Measurements from ENCODE around the gene SPEF2.

The SPEF2 gene

DNA sequence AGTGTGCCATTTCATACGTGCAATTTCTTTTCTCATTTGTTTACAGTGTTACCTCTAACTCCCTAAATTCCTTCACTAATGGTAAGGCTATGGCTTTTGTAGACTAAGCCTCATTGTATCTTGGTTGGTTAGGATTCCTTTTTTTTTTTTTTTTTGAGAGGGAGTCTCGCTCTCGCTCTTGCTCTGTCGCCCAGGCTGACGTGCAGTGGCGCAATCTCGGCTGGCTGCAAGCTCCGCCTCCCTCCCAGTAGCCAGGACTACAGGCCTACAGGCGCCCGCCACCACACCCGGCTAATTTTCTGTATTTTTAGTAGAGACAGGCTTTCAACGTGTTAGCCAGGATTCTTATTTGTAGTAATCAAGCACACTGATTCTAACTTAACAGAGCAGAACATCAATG, 57.7 kb downstream of the SPEF2 start:
- Histone ChIP-seq H3K9me3 (no peaks in the 10 kb centered on the region), H3K27ac (no peak overlapping the region), H3K4me1 (ENCODE audit: control insufficient read depth in 1 of 2, insufficient read depth in 1 of 2, low read depth in 1 of 2, low read length in 1 of 2) (no peaks in the 10 kb centered on the region), H3K27me3 (no peaks in the 10 kb centered on the region), H3K36me3 (no peaks in the 10 kb centered on the region), H3K4me3 (ENCODE audit: low read depth in 1 of 2, low read length in 1 of 2) (no peak overlapping the region)
- TF ChIP-seq, protein P1, sequence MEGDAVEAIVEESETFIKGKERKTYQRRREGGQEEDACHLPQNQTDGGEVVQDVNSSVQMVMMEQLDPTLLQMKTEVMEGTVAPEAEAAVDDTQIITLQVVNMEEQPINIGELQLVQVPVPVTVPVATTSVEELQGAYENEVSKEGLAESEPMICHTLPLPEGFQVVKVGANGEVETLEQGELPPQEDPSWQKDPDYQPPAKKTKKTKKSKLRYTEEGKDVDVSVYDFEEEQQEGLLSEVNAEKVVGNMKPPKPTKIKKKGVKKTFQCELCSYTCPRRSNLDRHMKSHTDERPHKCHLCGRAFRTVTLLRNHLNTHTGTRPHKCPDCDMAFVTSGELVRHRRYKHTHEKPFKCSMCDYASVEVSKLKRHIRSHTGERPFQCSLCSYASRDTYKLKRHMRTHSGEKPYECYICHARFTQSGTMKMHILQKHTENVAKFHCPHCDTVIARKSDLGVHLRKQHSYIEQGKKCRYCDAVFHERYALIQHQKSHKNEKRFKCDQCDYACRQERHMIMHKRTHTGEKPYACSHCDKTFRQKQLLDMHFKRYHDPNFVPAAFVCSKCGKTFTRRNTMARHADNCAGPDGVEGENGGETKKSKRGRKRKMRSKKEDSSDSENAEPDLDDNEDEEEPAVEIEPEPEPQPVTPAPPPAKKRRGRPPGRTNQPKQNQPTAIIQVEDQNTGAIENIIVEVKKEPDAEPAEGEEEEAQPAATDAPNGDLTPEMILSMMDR (IDR thresholded peaks at IDR 0.05) = no peak

GRCh38 chr5:35677878-35678277, 60.2 kb downstream of the SPEF2 start:
- no peak overlapping the region for H3K27ac ChIP-seq
- no peaks in the 10 kb centered on the region for H3K27me3 ChIP-seq
- H3K4me1 ChIP-seq (ENCODE audit: control insufficient read depth in 1 of 2, insufficient read depth in 1 of 2, low read depth in 1 of 2, low read length in 1 of 2) = no peaks in the 10 kb centered on the region
- TF ChIP-seq, protein P1 (IDR thresholded peaks at IDR 0.05) = no peak
- H3K36me3 ChIP-seq = no peaks in the 10 kb centered on the region
- no peak overlapping the region for H3K4me3 ChIP-seq (ENCODE audit: low read depth in 1 of 2, low read length in 1 of 2)
- no peaks in the 10 kb centered on the region for H3K9me3 ChIP-seq

DNA sequence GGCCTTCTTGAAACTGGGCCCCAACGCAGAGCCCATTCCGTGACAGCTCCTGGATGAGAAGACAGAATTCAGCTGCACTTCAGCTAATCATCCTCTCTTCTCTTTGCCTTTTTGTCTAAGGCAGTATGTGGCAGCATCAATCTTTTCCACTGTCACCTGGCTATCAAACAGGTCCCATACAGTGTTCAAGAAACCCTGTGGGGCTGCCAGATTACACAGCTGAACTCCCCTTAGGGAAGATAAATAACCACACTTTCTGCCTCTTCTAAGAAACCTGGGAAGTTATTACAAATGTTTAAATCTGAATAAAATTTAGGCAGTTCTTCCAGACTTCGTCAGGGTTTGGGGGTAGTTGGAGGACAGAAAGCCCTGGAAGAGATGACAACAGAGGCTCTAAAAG, 61.0 kb downstream of the SPEF2 start:
- TF ChIP-seq, protein P1 (IDR thresholded peaks at IDR 0.05) = no peak
- H3K9me3 ChIP-seq = no peaks in the 10 kb centered on the region

DNA sequence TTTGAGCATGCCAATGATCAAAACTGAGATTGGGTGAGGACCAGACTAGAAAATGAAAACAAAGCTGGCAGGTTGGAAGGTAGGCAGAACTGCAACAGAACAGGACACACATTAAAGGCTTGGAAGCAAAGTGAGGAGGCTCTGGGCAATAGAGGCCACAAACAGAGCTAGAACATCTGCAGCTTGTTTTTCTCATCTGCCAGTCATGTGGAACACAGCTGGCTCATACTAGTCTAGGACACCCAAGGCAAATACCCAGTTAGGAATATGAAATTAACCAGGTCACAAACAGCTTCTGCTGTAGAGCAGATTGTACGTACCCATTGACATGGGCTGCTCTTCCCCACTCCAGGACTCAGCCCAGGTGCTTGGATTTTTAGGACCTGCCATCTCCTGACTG, 61.7 kb downstream of the SPEF2 start:
- no peaks in the 10 kb centered on the region for H3K4me1 ChIP-seq (ENCODE audit: control insufficient read depth in 1 of 2, insufficient read depth in 1 of 2, low read depth in 1 of 2, low read length in 1 of 2)
- no peaks in the 10 kb centered on the region for H3K36me3 ChIP-seq
- H3K27ac ChIP-seq = no peak overlapping the region
- TF ChIP-seq, protein P1 (IDR thresholded peaks at IDR 0.05) = no peak
- no peaks in the 10 kb centered on the region for H3K27me3 ChIP-seq
- no peaks in the 10 kb centered on the region for H3K9me3 ChIP-seq
- no peak overlapping the region for H3K4me3 ChIP-seq (ENCODE audit: low read depth in 1 of 2, low read length in 1 of 2)

More for the DNA sequence above, 61.0 kb downstream of the SPEF2 start:
- H3K36me3 ChIP-seq = no peaks in the 10 kb centered on the region
- no peaks in the 10 kb centered on the region for H3K4me1 ChIP-seq (ENCODE audit: control insufficient read depth in 1 of 2, insufficient read depth in 1 of 2, low read depth in 1 of 2, low read length in 1 of 2)
- no peak overlapping the region for H3K4me3 ChIP-seq (ENCODE audit: low read depth in 1 of 2, low read length in 1 of 2)
- H3K27ac ChIP-seq = no peak overlapping the region
- H3K27me3 ChIP-seq = no peaks in the 10 kb centered on the region

- no peaks in the 10 kb centered on the region for H3K4me1 ChIP-seq (ENCODE audit: control insufficient read depth in 1 of 2, insufficient read depth in 1 of 2, low read depth in 1 of 2, low read length in 1 of 2)
- H3K36me3 ChIP-seq = no peaks in the 10 kb centered on the region
- no peak overlapping the region for H3K27ac ChIP-seq
- H3K4me3 ChIP-seq (ENCODE audit: low read depth in 1 of 2, low read length in 1 of 2) = no peak overlapping the region
- no peaks in the 10 kb centered on the region for H3K9me3 ChIP-seq
- TF ChIP-seq, protein P1 (IDR thresholded peaks at IDR 0.05) = no peak
- no peaks in the 10 kb centered on the region for H3K27me3 ChIP-seq
Measured at GRCh38 chr5:35681911-35682310, 64.2 kb downstream of the SPEF2 start.

- no peak overlapping the region for H3K27ac ChIP-seq
- TF ChIP-seq, protein P1 (IDR thresholded peaks at IDR 0.05) = no peak
- no peaks in the 10 kb centered on the region for H3K27me3 ChIP-seq
- no peaks in the 10 kb centered on the region for H3K4me1 ChIP-seq (ENCODE audit: control insufficient read depth in 1 of 2, insufficient read depth in 1 of 2, low read depth in 1 of 2, low read length in 1 of 2)
- no peak overlapping the region for H3K4me3 ChIP-seq (ENCODE audit: low read depth in 1 of 2, low read length in 1 of 2)
- H3K36me3 ChIP-seq = no peaks in the 10 kb centered on the region
- no peaks in the 10 kb centered on the region for H3K9me3 ChIP-seq
Measured at GRCh38 chr5:35683466-35683865, 65.8 kb downstream of the SPEF2 start.
